OCI-LY7 (cell line): ENCODE data around the gene PDE3B. TPM values are rescaled to one million over a fixed set of nuclear protein-coding genes. Genes with fewer than 3 reads are reported as not detected.
A peak's percentile ranks its signal among the peaks of the same experiment; 100 is the strongest.

Source experiments
- BruUV-seq: library from RNA; stranded (reverse); fragments of 400-500 nt; replicated peaks from 2 replicates; lab custom pipeline; 2021; lab: Mats Ljungman, UMichigan
- CTCF ChIA-PET: fragments of 300-600 bp; sonication (Branson Sonifier 250); formaldehyde crosslinking; loops from one replicate; lab custom pipeline; 2022; ENCODE audit warnings: antibody characterized with exemption; ENCODE audit not compliant: unreplicated experiment; lab: Charles Lee
- POLR2A ChIA-PET: fragments of 300-600 bp; sonication (Branson Sonifier 250); formaldehyde crosslinking; loops from one replicate; lab custom pipeline; 2022; ENCODE audit warnings: antibody characterized with exemption; lab: Charles Lee
- DNase-seq: peaks from one replicate; pipeline ENCODE4 v3.0.0-alpha.2; 2015; ENCODE audit warnings: low spot score
- H2AFZ ChIP-seq: fragments of 200-600 bp; sonication (generic), shearing (Covaris generic); 2 replicates; pipeline ENCODE4 v1.6.1; 2014; ENCODE audit warnings: mild to moderate bottlenecking, antibody characterized with exemption, low read length, moderate library complexity
- H3K27ac ChIP-seq: fragments of 200-600 bp; sonication (generic); 2 replicates; pipeline ENCODE4 v1.5.1; 2014; ENCODE audit warnings: mixed run types, low read depth, mild to moderate bottlenecking, moderate library complexity, low read length, inconsistent platforms; ENCODE audit not compliant: poor library complexity, severe bottlenecking
- H3K36me3 ChIP-seq: fragments of 200-600 bp; sonication (generic); 2 replicates; pipeline ENCODE4 v1.6.1; 2014; ENCODE audit warnings: mild to moderate bottlenecking, antibody characterized with exemption, low read length, moderate library complexity, mixed read lengths; ENCODE audit not compliant: insufficient read depth
- H3K4me1 ChIP-seq: fragments of 200-600 bp; sonication (generic); 2 replicates; pipeline ENCODE4 v1.5.1; 2014; ENCODE audit warnings: mild to moderate bottlenecking, low read length; ENCODE audit not compliant: insufficient read depth, poor library complexity, severe bottlenecking
- H3K4me2 ChIP-seq: fragments of 200-600 bp; sonication (generic); 2 replicates; pipeline ENCODE4 v1.6.1; 2014; ENCODE audit warnings: mild to moderate bottlenecking, low read length
- H3K4me3 ChIP-seq: fragments of 200-600 bp; sonication (generic); 2 replicates; pipeline ENCODE4 v1.5.1; 2014; ENCODE audit warnings: mild to moderate bottlenecking, low read depth, low read length; ENCODE audit not compliant: poor library complexity, severe bottlenecking
- H3K79me2 ChIP-seq: fragments of 200-600 bp; sonication (generic); 2 replicates; pipeline ENCODE4 v1.6.1; 2016; ENCODE audit warnings: low read depth, mild to moderate bottlenecking, low read length, moderate library complexity, mixed read lengths; ENCODE audit not compliant: insufficient read depth
- H3K9me2 ChIP-seq: fragments of 200-600 bp; sonication (generic); 2 replicates; pipeline ENCODE4 v1.6.1; 2016; ENCODE audit warnings: mild to moderate bottlenecking, low read length, mixed read lengths; ENCODE audit not compliant: insufficient read depth
- H3K9me3 ChIP-seq: fragments of 200-600 bp; sonication (generic); 2 replicates; pipeline ENCODE4 v1.6.1; 2014; ENCODE audit warnings: mild to moderate bottlenecking, mixed run types, low read length, mixed read lengths
- H4K20me1 ChIP-seq: fragments of 200-600 bp; sonication (generic); 2 replicates; pipeline ENCODE4 v1.6.1; 2014; ENCODE audit warnings: mild to moderate bottlenecking, antibody characterized with exemption, low read length, moderate library complexity, mixed read lengths; ENCODE audit not compliant: insufficient read depth
- EZH2phosphoT487 ChIP-seq: fragments of 200-600 bp; sonication (generic); IDR thresholded peaks from 2 replicates; pipeline ENCODE4 v1.6.1; 2018; ENCODE audit warnings: low read depth, borderline replicate concordance, mild to moderate bottlenecking, mixed run types, antibody characterized with exemption, low read length, moderate library complexity, mixed read lengths
- intact Hi-C: fragments of 100-400 bp; cut with micrococcal nuclease; formaldehyde crosslinking; loops from one replicate; pipeline ENCODE4 v1.10.0; 2022; ENCODE audit not compliant: unreplicated experiment
- total RNA-seq, 2 experiments: library from RNA; depleted of rRNA in 1 of 2; stranded (reverse); fragments of >200 nt in 1 of 2; shearing (Covaris generic) in 1 of 2; gene quantifications; 2 replicates each; pipeline ENCODE4 v1.2.3, GENCODE V29; 2014 to 2022
- TF ChIP-seq, protein P1 (sequence below): fragments of 200-600 bp; sonication (generic); conservative IDR thresholded peaks from 2 replicates; pipeline ENCODE4 v1.5.1; 2014; ENCODE audit warnings: mild to moderate bottlenecking, antibody characterized with exemption, low read length, moderate library complexity, mixed read lengths

PDE3B gene
- total RNA-seq, 2 experiments from 2014 or later: not detected

DNA sequence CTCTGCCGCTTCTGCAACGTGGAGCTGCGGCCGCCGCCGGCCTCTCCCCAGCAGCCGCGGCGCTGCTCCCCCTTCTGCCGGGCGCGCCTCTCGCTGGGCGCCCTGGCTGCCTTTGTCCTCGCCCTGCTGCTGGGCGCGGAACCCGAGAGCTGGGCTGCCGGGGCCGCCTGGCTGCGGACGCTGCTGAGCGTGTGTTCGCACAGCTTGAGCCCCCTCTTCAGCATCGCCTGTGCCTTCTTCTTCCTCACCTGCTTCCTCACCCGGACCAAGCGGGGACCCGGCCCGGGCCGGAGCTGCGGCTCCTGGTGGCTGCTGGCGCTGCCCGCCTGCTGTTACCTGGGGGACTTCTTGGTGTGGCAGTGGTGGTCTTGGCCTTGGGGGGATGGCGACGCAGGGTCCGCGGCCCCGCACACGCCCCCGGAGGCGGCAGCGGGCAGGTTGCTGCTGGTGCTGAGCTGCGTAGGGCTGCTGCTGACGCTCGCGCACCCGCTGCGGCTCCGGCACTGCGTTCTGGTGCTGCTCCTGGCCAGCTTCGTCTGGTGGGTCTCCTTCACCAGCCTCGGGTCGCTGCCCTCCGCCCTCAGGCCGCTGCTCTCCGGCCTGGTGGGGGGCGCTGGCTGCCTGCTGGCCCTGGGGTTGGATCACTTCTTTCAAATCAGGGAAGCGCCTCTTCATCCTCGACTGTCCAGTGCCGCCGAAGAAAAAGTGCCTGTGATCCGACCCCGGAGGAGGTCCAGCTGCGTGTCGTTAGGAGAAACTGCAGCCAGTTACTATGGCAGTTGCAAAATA is 816 bp downstream of the PDE3B start:
- no TSS peak for BruUV-seq
- POLR2A ChIA-PET: interaction anchor here (0.7 kb wide), 1 partner anchor 22 kb away, joined by 3 read pairs; no protein-coding TSS in a partner anchor
- Histone ChIP-seq H3K36me3 (no peaks in the 10 kb centered on the region), H3K4me2 (peak overlapping the region; percentile 29; the same call in 1 of the 2 replicates), H3K9me3 (no peaks in the 10 kb centered on the region), H3K4me1 (no peaks in the 10 kb centered on the region), H3K9me2 (no peaks in the 10 kb centered on the region), H2AFZ (no peak overlapping the region), H3K27ac (no peak overlapping the region), H4K20me1 (no peaks in the 10 kb centered on the region), H3K79me2 (no peaks in the 10 kb centered on the region), H3K4me3 (no peak overlapping the region)
- CTCF ChIA-PET: no interaction called here
- TF ChIP-seq, protein P1, sequence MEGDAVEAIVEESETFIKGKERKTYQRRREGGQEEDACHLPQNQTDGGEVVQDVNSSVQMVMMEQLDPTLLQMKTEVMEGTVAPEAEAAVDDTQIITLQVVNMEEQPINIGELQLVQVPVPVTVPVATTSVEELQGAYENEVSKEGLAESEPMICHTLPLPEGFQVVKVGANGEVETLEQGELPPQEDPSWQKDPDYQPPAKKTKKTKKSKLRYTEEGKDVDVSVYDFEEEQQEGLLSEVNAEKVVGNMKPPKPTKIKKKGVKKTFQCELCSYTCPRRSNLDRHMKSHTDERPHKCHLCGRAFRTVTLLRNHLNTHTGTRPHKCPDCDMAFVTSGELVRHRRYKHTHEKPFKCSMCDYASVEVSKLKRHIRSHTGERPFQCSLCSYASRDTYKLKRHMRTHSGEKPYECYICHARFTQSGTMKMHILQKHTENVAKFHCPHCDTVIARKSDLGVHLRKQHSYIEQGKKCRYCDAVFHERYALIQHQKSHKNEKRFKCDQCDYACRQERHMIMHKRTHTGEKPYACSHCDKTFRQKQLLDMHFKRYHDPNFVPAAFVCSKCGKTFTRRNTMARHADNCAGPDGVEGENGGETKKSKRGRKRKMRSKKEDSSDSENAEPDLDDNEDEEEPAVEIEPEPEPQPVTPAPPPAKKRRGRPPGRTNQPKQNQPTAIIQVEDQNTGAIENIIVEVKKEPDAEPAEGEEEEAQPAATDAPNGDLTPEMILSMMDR: no peak
- TF ChIP-seq EZH2phosphoT487: no peak
- intact Hi-C loops: no loop called here
- DNase-seq: peak; percentile 4

DNA sequence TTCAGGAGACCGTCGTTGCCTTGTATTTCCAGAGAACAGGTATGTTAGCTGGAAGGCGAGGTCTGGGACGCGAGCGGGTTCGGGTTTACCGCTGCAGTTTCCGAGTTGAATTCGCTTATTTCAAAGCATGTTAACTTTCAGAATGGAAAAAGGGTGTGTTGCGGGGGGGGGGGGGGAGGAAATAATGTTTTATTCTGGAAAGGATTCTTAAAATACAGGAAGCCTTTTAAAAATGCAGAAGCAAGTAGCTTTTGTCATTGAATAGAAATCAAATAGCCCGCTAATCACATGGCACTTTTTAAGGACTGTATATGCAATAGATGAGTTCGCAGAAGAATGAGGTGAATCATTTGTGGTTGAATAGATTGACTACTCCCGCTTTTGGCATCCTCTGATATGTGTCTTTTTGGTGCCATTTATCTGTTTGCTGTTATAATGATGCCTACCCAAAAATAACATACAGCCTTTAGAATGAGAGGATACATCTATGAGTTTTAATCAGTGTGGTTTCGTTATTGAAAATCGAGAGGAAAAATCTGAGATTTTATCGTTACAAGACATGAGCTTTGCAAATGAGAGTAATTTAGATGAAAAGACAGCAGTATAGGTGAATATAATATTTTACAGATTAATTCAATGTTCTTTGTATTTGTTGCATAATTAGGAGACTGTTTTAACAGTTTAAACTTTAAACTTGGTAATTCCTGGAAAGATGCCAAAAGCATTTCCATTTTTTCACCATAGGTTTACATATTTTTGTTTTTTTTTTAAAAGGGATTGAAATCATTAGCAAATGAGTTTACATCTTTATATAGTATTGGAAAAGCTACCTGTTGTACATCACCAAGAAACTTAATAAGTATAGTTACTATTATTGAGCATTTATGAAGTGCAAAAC is 1.7 kb downstream of the PDE3B start:
- CTCF ChIA-PET: no interaction called here
- no peak for DNase-seq
- intact Hi-C loops: no loop called here
- Histone ChIP-seq H2AFZ (no peak overlapping the region), H3K4me2 (no peak overlapping the region), H3K27ac (no peak overlapping the region), H3K4me1 (no peaks in the 10 kb centered on the region), H4K20me1 (no peaks in the 10 kb centered on the region), H3K9me3 (no peaks in the 10 kb centered on the region), H3K36me3 (no peaks in the 10 kb centered on the region), H3K9me2 (no peaks in the 10 kb centered on the region), H3K79me2 (no peaks in the 10 kb centered on the region), H3K4me3 (no peak overlapping the region)
- BruUV-seq: no TSS peak
- POLR2A ChIA-PET: interaction anchor here (0.6 kb wide), 2 partner anchors 64 to 144 kb away, joined by 5 read pairs; no protein-coding TSS in a partner anchor
- TF ChIP-seq, protein P1: no peak
- TF ChIP-seq EZH2phosphoT487: no peak
